IMR-90 (cell line): ENCODE measurements around the gene LRFN5. TPM values are rescaled to one million over a fixed set of nuclear protein-coding genes. Genes with fewer than 3 reads are reported as not detected.

ENCODE experiments used
- ATAC-seq: fragments of 200-7000 bp; cut with Tn5 transposase; 2 replicates; pipeline ENCODE4 v1.9.1; 2020; ENCODE audit warnings: low read depth, mild to moderate bottlenecking, moderate library complexity
- BruUV-seq: library from RNA; stranded (reverse); fragments of 400-500 nt; replicated peaks from 2 replicates; lab custom pipeline; 2021; lab: Mats Ljungman, UMichigan
- CTCF ChIA-PET: fragments of 300-600 bp; formaldehyde crosslinking; extraction: SDS; loops from one replicate; lab custom pipeline; 2021; ENCODE audit warnings: antibody characterized with exemption; lab: Yijun Ruan, JAX
- POLR2A ChIA-PET: fragments of 300-600 bp; sonication (Branson Sonifier 250); formaldehyde crosslinking; loops from one replicate; lab custom pipeline; 2022; ENCODE audit warnings: antibody characterized with exemption; ENCODE audit not compliant: unreplicated experiment; lab: Charles Lee
- DNase-seq: peaks from one replicate; pipeline ENCODE4 v3.0.0; 2013
- H2AFZ ChIP-seq: replicated peaks from 2 replicates; pipeline ENCODE3; 2013; ENCODE audit warnings: low read length, mild to moderate bottlenecking; ENCODE audit not compliant: poor library complexity
- H2AK5ac ChIP-seq: 2 replicates; pipeline ENCODE4 v1.6.1; 2013; ENCODE audit warnings: low read depth, low read length, inconsistent platforms
- H2AK9ac ChIP-seq: replicated peaks from 2 replicates; pipeline ENCODE3; 2013; ENCODE audit warnings: mild to moderate bottlenecking, low read depth, low read length, moderate library complexity; ENCODE audit not compliant: poor library complexity
- H2BK120ac ChIP-seq: 2 replicates; pipeline ENCODE4 v1.6.1; 2013; ENCODE audit warnings: low read depth, low read length, inconsistent platforms
- H2BK15ac ChIP-seq: 3 replicates; pipeline ENCODE4 v1.6.1; 2013; ENCODE audit warnings: low read depth, low read length, inconsistent platforms
- H2BK20ac ChIP-seq: 2 replicates; pipeline ENCODE4 v1.6.1; 2013; ENCODE audit warnings: low read depth, mild to moderate bottlenecking, inconsistent platforms, low read length, moderate library complexity
- H2BK5ac ChIP-seq: 2 replicates; pipeline ENCODE4 v1.6.1; 2013; ENCODE audit warnings: mild to moderate bottlenecking, low read depth, low read length, inconsistent platforms; ENCODE audit not compliant: poor library complexity, severe bottlenecking
- H3K14ac ChIP-seq: replicated peaks from 2 replicates; pipeline ENCODE4 v1.6.1; 2013; ENCODE audit warnings: low read depth, low read length, inconsistent platforms
- H3K18ac ChIP-seq: 2 replicates; pipeline ENCODE4 v1.6.1; 2013; ENCODE audit warnings: low read depth, low read length, control low read depth
- H3K23ac ChIP-seq: 2 replicates; pipeline ENCODE4 v1.6.1; 2013; ENCODE audit warnings: low read depth, low read length, inconsistent platforms
- H3K27ac ChIP-seq: 2 replicates; pipeline ENCODE4 v1.5.1; 2013; ENCODE audit warnings: mild to moderate bottlenecking, control low read depth, low read length; ENCODE audit not compliant: insufficient read depth
- H3K27me3 ChIP-seq: 2 replicates; pipeline ENCODE4 v1.6.1; 2013; ENCODE audit warnings: low read length; ENCODE audit not compliant: control insufficient read depth, insufficient read depth
- H3K36me3 ChIP-seq: 2 replicates; pipeline ENCODE4 v1.6.1; 2013; ENCODE audit warnings: low read length, mixed read lengths; ENCODE audit not compliant: control insufficient read depth, insufficient read depth
- H3K4ac ChIP-seq: 2 replicates; pipeline ENCODE4 v1.6.1; 2013; ENCODE audit warnings: low read depth, low read length, inconsistent platforms
- H3K4me1 ChIP-seq: 2 replicates; pipeline ENCODE4 v1.6.1; 2013; ENCODE audit warnings: low read length, mixed read lengths; ENCODE audit not compliant: control insufficient read depth, insufficient read depth
- H3K4me2 ChIP-seq: 2 replicates; pipeline ENCODE4 v1.6.1; 2013; ENCODE audit warnings: low read depth, mild to moderate bottlenecking, control low read depth, low read length, moderate library complexity
- H3K4me3 ChIP-seq: 2 replicates; pipeline ENCODE4 v1.5.1; 2013; ENCODE audit warnings: low read depth, mild to moderate bottlenecking, control low read depth, low read length, moderate library complexity; ENCODE audit not compliant: insufficient read depth
- H3K56ac ChIP-seq: 2 replicates; pipeline ENCODE4 v1.6.1; 2013; ENCODE audit warnings: low read length, inconsistent platforms; ENCODE audit not compliant: insufficient read depth; ENCODE audit errors: extremely low read depth
- H3K79me1 ChIP-seq, 2 experiments: 2 replicates each; pipeline ENCODE4 v1.6.1; 2013; ENCODE audit warnings: low read length in 2 of 2, inconsistent platforms in 1 of 2, low read depth in 1 of 2
- H3K9ac ChIP-seq: 2 replicates; pipeline ENCODE4 v1.6.1; 2013; ENCODE audit warnings: low read depth, low read length, control low read depth
- H3K9me1 ChIP-seq: 2 replicates; pipeline ENCODE4 v1.6.1; 2013; ENCODE audit warnings: low read length, inconsistent platforms; ENCODE audit not compliant: insufficient read depth
- H3K9me3 ChIP-seq: 2 replicates; pipeline ENCODE4 v1.6.1; 2013; ENCODE audit warnings: low read length; ENCODE audit not compliant: control insufficient read depth, insufficient read depth
- H4K20me1 ChIP-seq: 2 replicates; pipeline ENCODE4 v1.6.1; 2013; ENCODE audit warnings: low read length, inconsistent platforms; ENCODE audit not compliant: insufficient read depth
- H4K5ac ChIP-seq: 2 replicates; pipeline ENCODE4 v1.6.1; 2013; ENCODE audit warnings: mild to moderate bottlenecking, low read depth, low read length, control low read depth
- H4K8ac ChIP-seq, 2 experiments: 2 replicates each; pipeline ENCODE4 v1.6.1; 2013; ENCODE audit warnings: low read depth in 2 of 2, low read length in 2 of 2, control low read depth in 1 of 2, inconsistent platforms in 1 of 2
- H4K91ac ChIP-seq: 2 replicates; pipeline ENCODE4 v1.6.1; 2013; ENCODE audit warnings: low read depth, low read length, inconsistent platforms; ENCODE audit not compliant: insufficient read depth
- CEBPB ChIP-seq: IDR thresholded peaks from 2 replicates; pipeline ENCODE4 v1.6.1; 2012; ENCODE audit warnings: low read depth, low read length, improper control_type of control experiment
- CHD1 ChIP-seq: IDR thresholded peaks from 2 replicates; pipeline ENCODE4 v1.6.1; 2012; ENCODE audit warnings: low read depth, low read length, improper control_type of control experiment
- MAFK ChIP-seq: IDR thresholded peaks from 2 replicates; pipeline ENCODE4 v1.6.1; 2012; ENCODE audit warnings: low read depth, low read length, improper control_type of control experiment
- MXI1 ChIP-seq: IDR thresholded peaks from 2 replicates; pipeline ENCODE4 v1.6.1; 2012; ENCODE audit warnings: low read depth, mild to moderate bottlenecking, low read length, moderate library complexity, borderline replicate concordance
- POLR2A ChIP-seq: IDR thresholded peaks from 2 replicates; pipeline ENCODE4 v1.6.1; 2012; ENCODE audit warnings: mild to moderate bottlenecking, low read depth, low read length
- RAD21 ChIP-seq: IDR thresholded peaks from 2 replicates; pipeline ENCODE4 v1.6.1; 2012; ENCODE audit warnings: low read length, improper control_type of control experiment
- RFX5 ChIP-seq: IDR thresholded peaks from 2 replicates; pipeline ENCODE4 v1.8.0; 2012; ENCODE audit warnings: low read depth, mild to moderate bottlenecking, low read length, moderate library complexity
- SMC3 ChIP-seq: fragments of 150-350 bp; IDR thresholded peaks from 2 replicates; pipeline ENCODE4 v1.6.1; 2016; ENCODE audit warnings: low read depth, mild to moderate bottlenecking, antibody characterized with exemption, low read length, moderate library complexity
- WGBS, 2 experiments: methylation state at CpG; one replicate each; pipeline versions ENCODE4 v1.1.5 to v1.1.7; 2013; ENCODE audit warnings: missing lambda C conversion rate in 2 of 2; ENCODE audit not compliant: insufficient read length in 1 of 2; ENCODE audit errors: extremely low coverage in 2 of 2; 5-methylcytosine and 5-hydroxymethylcytosine counted together
- dilution Hi-C: fragments of 300-500 bp; cut with HindIII; formaldehyde crosslinking; loops from one replicate; pipeline ENCODE4 v1.14.3; 2018; ENCODE audit warnings: low sequenced_read_pairs; ENCODE audit not compliant: unreplicated experiment
- in situ Hi-C: fragments of 300-500 bp; cut with MboI; formaldehyde crosslinking; loops from 3 replicates; pipeline ENCODE4 v1.14.3; 2019; ENCODE audit warnings: low sequenced_read_pairs, inconsistent platforms, mixed read lengths
- intact Hi-C: fragments of 100-400 bp; cut with micrococcal nuclease; formaldehyde crosslinking; loops from 2 replicates; pipeline ENCODE4 v1.10.0; 2022
- polyA plus RNA-seq, 3 experiments: library from polyadenylated mRNA; depleted of rRNA; stranded (reverse); fragments of >200 nt; gene quantifications; 2 replicates each; pipeline ENCODE4 v1.2.3, GENCODE V29; 2012; ENCODE audit warnings: low replicate concordance in 1 of 3
- total RNA-seq: library from RNA; depleted of rRNA; stranded (reverse); fragments of >200 nt; gene quantifications from 2 replicates; pipeline ENCODE4 v1.2.3, GENCODE V29; 2012
- TF ChIP-seq, protein P1 (sequence below): fragments of 150-350 bp; IDR thresholded peaks from 2 replicates; pipeline ENCODE4 v1.6.1; 2017; ENCODE audit warnings: mild to moderate bottlenecking, antibody characterized with exemption, low read length, low read depth
- TF ChIP-seq, protein P2 (sequence below): fragments of 150-350 bp; IDR thresholded peaks from 2 replicates; pipeline ENCODE4 v1.6.1; 2016; ENCODE audit warnings: low read depth, mild to moderate bottlenecking, low read length, moderate library complexity, borderline replicate concordance

The LRFN5 gene
- total and polyA plus RNA-seq, 2 of the 4 experiments (the other 2 are of a cell fraction) = 1.8 to 3.6 TPM

DNA sequence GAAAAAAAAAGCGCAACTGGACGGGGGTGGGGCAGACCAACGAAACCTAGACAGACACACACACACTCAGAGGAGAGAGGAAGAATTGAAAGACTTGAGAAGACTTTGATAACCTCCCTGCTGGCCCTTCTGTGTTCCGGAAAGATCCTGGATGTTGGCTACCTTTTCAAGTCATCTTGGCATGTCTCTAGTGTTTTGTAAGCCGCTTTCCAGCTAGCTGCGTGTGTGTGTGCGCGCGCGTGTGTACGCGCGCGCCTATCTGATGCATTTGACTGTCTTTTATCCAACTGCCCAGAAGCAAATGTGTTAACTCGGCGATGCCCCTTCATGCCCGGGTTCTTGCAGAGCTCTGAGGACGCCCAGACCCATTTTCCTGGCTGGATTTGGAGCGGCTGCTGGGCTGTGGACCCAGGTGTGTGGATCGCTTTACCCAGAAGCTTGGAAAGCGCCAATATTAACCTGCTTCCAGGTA lies 664 bp downstream of the LRFN5 start:
- POLR2A ChIA-PET = no interaction called here
- Histone ChIP-seq H3K4ac (no peak overlapping the region), H2AK5ac (no peak overlapping the region), H3K9ac (0 out of 2 replicates have a peak overlapping the region, but pooled peaks have one; percentile 34), H3K14ac (no peak overlapping the region), H3K27me3 (peaks cover 20% of the 10 kb centered on the region), H2BK20ac (no peak overlapping the region), H2BK5ac (no peak overlapping the region), H3K79me1 (peaks cover 0 to 7% of the 10 kb centered on the region in 2 experiments; a peak in 1 of 4 replicates), H3K4me3 (peak overlapping the region; percentile 77), H2AFZ (peak overlapping the region; percentile 84), H3K4me2 (peak overlapping the region; percentile 95), H3K36me3 (no peaks in the 10 kb centered on the region), H3K23ac (peak overlapping the region; percentile 57; the same call in 1 of the 2 replicates), H3K27ac (no peak overlapping the region), H3K4me1 (no peaks in the 10 kb centered on the region), H3K18ac (no peak overlapping the region), H3K9me3 (no peaks in the 10 kb centered on the region), H2BK15ac (no peak overlapping the region), H3K56ac (no peak overlapping the region), H4K91ac (no peak overlapping the region), H2BK120ac (no peak overlapping the region), H4K20me1 (no peaks in the 10 kb centered on the region), H4K5ac (no peak overlapping the region), H4K8ac (no peak overlapping the region), H3K9me1 (no peaks in the 10 kb centered on the region), H2AK9ac (no peak overlapping the region)
- dilution Hi-C loops (no loop called here), in situ Hi-C loops (no loop called here), intact Hi-C loops (loop anchor here (5.0 to 10.0 kb wide), 2 partner anchors 323 to 615 kb away; no protein-coding TSS in a partner anchor)
- no peak for TF ChIP-seq CEBPB
- TF ChIP-seq CHD1 = no peak
- no peak for TF ChIP-seq MXI1
- no peak for TF ChIP-seq RAD21
- TF ChIP-seq, protein P1, sequence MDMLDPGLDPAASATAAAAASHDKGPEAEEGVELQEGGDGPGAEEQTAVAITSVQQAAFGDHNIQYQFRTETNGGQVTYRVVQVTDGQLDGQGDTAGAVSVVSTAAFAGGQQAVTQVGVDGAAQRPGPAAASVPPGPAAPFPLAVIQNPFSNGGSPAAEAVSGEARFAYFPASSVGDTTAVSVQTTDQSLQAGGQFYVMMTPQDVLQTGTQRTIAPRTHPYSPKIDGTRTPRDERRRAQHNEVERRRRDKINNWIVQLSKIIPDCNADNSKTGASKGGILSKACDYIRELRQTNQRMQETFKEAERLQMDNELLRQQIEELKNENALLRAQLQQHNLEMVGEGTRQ = no peak
- TF ChIP-seq, protein P2, sequence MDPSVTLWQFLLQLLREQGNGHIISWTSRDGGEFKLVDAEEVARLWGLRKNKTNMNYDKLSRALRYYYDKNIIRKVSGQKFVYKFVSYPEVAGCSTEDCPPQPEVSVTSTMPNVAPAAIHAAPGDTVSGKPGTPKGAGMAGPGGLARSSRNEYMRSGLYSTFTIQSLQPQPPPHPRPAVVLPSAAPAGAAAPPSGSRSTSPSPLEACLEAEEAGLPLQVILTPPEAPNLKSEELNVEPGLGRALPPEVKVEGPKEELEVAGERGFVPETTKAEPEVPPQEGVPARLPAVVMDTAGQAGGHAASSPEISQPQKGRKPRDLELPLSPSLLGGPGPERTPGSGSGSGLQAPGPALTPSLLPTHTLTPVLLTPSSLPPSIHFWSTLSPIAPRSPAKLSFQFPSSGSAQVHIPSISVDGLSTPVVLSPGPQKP = no peak
- no peak for TF ChIP-seq POLR2A
- no peak for TF ChIP-seq MAFK
- TF ChIP-seq SMC3 = no peak
- TF ChIP-seq RFX5 = no peak
- no TSS peak for BruUV-seq
- peak; percentile 1; the same call in 1 of the 2 replicates for ATAC-seq
- DNase-seq = no peak
- CTCF ChIA-PET = no interaction called here
- WGBS, 2 experiments = 1% methylated on average over 16 of the region's 21 CpGs; no CpG with 5 or more reads in 1 of the 2 experiments
